ENCODE measurements around the gene L2HGDH.

DNA sequence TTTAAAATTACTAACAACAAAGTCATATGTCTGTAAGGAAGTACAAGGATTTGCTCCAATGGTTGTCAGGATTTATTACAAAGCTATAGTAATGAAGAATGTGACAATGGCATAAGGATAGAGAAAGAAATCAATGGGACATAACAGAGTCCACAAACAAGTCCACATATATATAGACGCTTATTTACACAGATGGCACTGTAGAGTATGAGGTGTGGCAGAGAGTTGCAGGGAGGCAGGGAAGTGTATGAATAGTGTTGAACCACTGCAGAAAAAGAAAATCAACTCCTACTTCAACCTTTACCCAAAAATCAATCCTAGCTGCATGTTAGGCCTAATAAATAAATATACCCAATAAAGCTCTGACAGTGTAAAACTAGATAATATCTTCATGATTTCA lies 102.0 kb downstream of the L2HGDH start:
- TF ChIP-seq POLR2AphosphoS5 (IDR thresholded peaks at IDR 0.05) (no peak), POLR2A (IDR thresholded peaks at IDR 0.05) (no peak)
- TF ChIP-seq, protein P1, sequence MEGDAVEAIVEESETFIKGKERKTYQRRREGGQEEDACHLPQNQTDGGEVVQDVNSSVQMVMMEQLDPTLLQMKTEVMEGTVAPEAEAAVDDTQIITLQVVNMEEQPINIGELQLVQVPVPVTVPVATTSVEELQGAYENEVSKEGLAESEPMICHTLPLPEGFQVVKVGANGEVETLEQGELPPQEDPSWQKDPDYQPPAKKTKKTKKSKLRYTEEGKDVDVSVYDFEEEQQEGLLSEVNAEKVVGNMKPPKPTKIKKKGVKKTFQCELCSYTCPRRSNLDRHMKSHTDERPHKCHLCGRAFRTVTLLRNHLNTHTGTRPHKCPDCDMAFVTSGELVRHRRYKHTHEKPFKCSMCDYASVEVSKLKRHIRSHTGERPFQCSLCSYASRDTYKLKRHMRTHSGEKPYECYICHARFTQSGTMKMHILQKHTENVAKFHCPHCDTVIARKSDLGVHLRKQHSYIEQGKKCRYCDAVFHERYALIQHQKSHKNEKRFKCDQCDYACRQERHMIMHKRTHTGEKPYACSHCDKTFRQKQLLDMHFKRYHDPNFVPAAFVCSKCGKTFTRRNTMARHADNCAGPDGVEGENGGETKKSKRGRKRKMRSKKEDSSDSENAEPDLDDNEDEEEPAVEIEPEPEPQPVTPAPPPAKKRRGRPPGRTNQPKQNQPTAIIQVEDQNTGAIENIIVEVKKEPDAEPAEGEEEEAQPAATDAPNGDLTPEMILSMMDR (IDR thresholded peaks at IDR 0.05), result no peak

All from breast epithelium (tissue), 3 donors.